K562 (cell line): Measurements from ENCODE around the gene DCUN1D2. TPM values are rescaled to one million over a fixed set of nuclear protein-coding genes. Genes with fewer than 3 reads are reported as not detected.

ENCODE experiments used
- ATAC-seq: fragments of 200-7000 bp; cut with Tn5 transposase; 3 replicates; pipeline ENCODE4 v1.9.1; 2020; ENCODE audit warnings: moderate library complexity
- BruUV-seq: library from RNA; stranded (reverse); fragments of 400-500 nt; replicated peaks from 2 replicates; lab custom pipeline; 2021; lab: Mats Ljungman, UMichigan
- CTCF ChIA-PET: fragments of 300-600 bp; formaldehyde crosslinking; extraction: SDS; loops from one replicate; lab custom pipeline; 2021; ENCODE audit warnings: low intra/inter-chr PET ratio; lab: Yijun Ruan, JAX
- POLR2A ChIA-PET: fragments of 300-600, 350-650 bp; sonication (Branson Sonifier 250); formaldehyde crosslinking; extraction: SDS; loops from one replicate; lab custom pipeline; 2021; ENCODE audit warnings: antibody characterized with exemption, inconsistent platforms; lab: Yijun Ruan, JAX
- DNase-seq, 4 experiments: peaks; one replicate each; pipeline versions ENCODE4 v3.0.0 to v3.0.0-alpha.2; 2011 to 2018; ENCODE audit warnings: low spot score in 3 of 4, mixed read lengths in 3 of 4; ENCODE audit errors: extremely low read depth in 1 of 4
- FAIRE-seq: peaks from 2 replicates; lab custom pipeline; 2011; peaks lifted over from hg19 to GRCh38; lab: Jason Lieb, UNC
- H2AFZ ChIP-seq: 2 replicates; pipeline ENCODE4 v1.6.0; 2011; ENCODE audit warnings: low read depth, low read length, control low read depth, inconsistent platforms
- H3K27ac ChIP-seq: fragments of 200-600 bp; 3 replicates; pipeline ENCODE4 v1.8.0; 2011; ENCODE audit warnings: low read depth, mild to moderate bottlenecking, control low read depth, inconsistent platforms, low read length, moderate library complexity, mixed read lengths; ENCODE audit errors: extremely low read depth
- H3K27me3 ChIP-seq, 2 experiments: fragments of 300-600 bp in 1 of 2; 2 replicates in 1 of 2; 3 replicates in 1 of 2; pipeline versions ENCODE4 v1.6.0 to v1.8.0; 2011; ENCODE audit warnings: inconsistent platforms in 2 of 2, low read length in 2 of 2, mild to moderate bottlenecking in 1 of 2, mixed read lengths in 1 of 2, moderate library complexity in 1 of 2; ENCODE audit not compliant: control insufficient read depth in 2 of 2, insufficient read depth in 2 of 2
- H3K36me3 ChIP-seq: fragments of 300-600 bp; 3 replicates; pipeline ENCODE4 v1.8.0; 2011; ENCODE audit warnings: mild to moderate bottlenecking, low read length, inconsistent platforms; ENCODE audit not compliant: control insufficient read depth, insufficient read depth
- H3K4me1 ChIP-seq, 2 experiments: fragments of 200-600 bp in 1 of 2; replicated peaks in 1 of 2; 2 replicates in 1 of 2; 3 replicates in 1 of 2; pipeline versions ENCODE4 v1.5.1 to v1.8.0; 2011; ENCODE audit warnings: inconsistent platforms in 2 of 2, low read length in 2 of 2, mild to moderate bottlenecking in 1 of 2, mixed read lengths in 1 of 2, moderate library complexity in 1 of 2; ENCODE audit not compliant: control insufficient read depth in 2 of 2, insufficient read depth in 2 of 2
- H3K4me2 ChIP-seq: 2 replicates; pipeline ENCODE4 v1.6.1; 2011; ENCODE audit warnings: low read length, control low read depth, inconsistent platforms, mixed read lengths; ENCODE audit not compliant: insufficient read depth
- H3K4me3 ChIP-seq: fragments of 200-600 bp; sonication (generic), shearing (Covaris generic); 2 replicates; pipeline ENCODE4 v1.5.1; 2016; ENCODE audit warnings: control low read depth, inconsistent platforms
- H3K79me2 ChIP-seq: fragments of 200-600 bp; 3 replicates; pipeline ENCODE4 v1.8.0; 2011; ENCODE audit warnings: low read length, inconsistent platforms; ENCODE audit not compliant: control insufficient read depth, insufficient read depth
- H3K9ac ChIP-seq, 2 experiments: 2 replicates each; pipeline versions ENCODE4 v1.6.0 to v1.6.1; 2011; ENCODE audit warnings: low read depth in 2 of 2, low read length in 2 of 2, control low read depth in 1 of 2, inconsistent platforms in 1 of 2, mild to moderate bottlenecking in 1 of 2, mixed read lengths in 1 of 2; ENCODE audit not compliant: insufficient read depth in 1 of 2
- H3K9me1 ChIP-seq: one replicate; pipeline ENCODE4 v1.6.0; 2011; ENCODE audit warnings: inconsistent platforms, mild to moderate bottlenecking, low read length, moderate library complexity; ENCODE audit not compliant: control insufficient read depth, insufficient read depth
- H3K9me3 ChIP-seq: replicated peaks from 2 replicates; pipeline ENCODE4 v1.5.1; 2011; ENCODE audit warnings: low read depth, low read length, inconsistent platforms; ENCODE audit not compliant: control insufficient read depth, insufficient read depth
- H4K20me1 ChIP-seq: replicated peaks from 2 replicates; pipeline ENCODE4 v1.6.1; 2011; ENCODE audit warnings: low read length, inconsistent platforms, mixed read lengths; ENCODE audit not compliant: control insufficient read depth, insufficient read depth
- JUNB ChIP-seq: fragments of 450-650 bp; formaldehyde crosslinking; conservative IDR thresholded peaks from 2 replicates; pipeline ENCODE4 v1.4.0; 2020; ENCODE audit warnings: mild to moderate bottlenecking
- PML ChIP-seq: IDR thresholded peaks from 2 replicates; pipeline ENCODE4 v1.6.1; 2012; ENCODE audit warnings: low read length, inconsistent platforms
- WGBS: fragments of 100-300 bp; shearing (Covaris generic); methylation state at CpG from one replicate; pipeline ENCODE4 v1.1.6; 2016; ENCODE audit warnings: low coverage, mixed read lengths; ENCODE audit not compliant: insufficient coverage; ENCODE audit errors: missing lambda C conversion rate; 5-methylcytosine and 5-hydroxymethylcytosine counted together
- in situ Hi-C: fragments of 300-500 bp; cut with MboI; formaldehyde crosslinking; loops from 4 replicates; pipeline ENCODE4 v1.15.0; 2018; ENCODE audit warnings: inconsistent platforms, mixed read lengths
- intact Hi-C: fragments of 100-400 bp; cut with micrococcal nuclease; formaldehyde crosslinking; loops from 2 replicates; pipeline ENCODE4 v1.14.2; 2022
- polyA plus RNA-seq, 8 experiments: library from polyadenylated mRNA; depleted of rRNA in 4 of 8; stranded (reverse) in 5 of 8; unstranded in 3 of 8; fragments of >200 nt; fragmentation: Nextera tagmentation in 2 of 8; fragmentation: Illumina TruSeq in 1 of 8; extraction: Ambion mirVana in 2 of 8; extraction: Trizol in 1 of 8; gene quantifications; 2 replicates each; pipeline versions ENCODE4 v1.2.1 to v1.2.3, GENCODE V29; 2011 to 2014; ENCODE audit warnings: inconsistent platforms in 1 of 8, missing spikeins in 1 of 8
- total RNA-seq, 7 experiments: library from RNA; depleted of rRNA in 6 of 7; stranded (reverse); fragments of >200 nt in 6 of 7; fragmentation: Illumina TruSeq in 2 of 7; extraction: Trizol in 2 of 7; gene quantifications; 2 replicates each; pipeline versions ENCODE4 v1.2.1 to v1.2.3, GENCODE V29; 2011 to 2021; ENCODE audit warnings: low replicate concordance in 1 of 7
- TF ChIP-seq, protein P1 (sequence below): fragments of 250-450 bp; sonication (Bioruptor Pico); IDR thresholded peaks from 2 replicates; pipeline ENCODE4 v1.8.0; 2021; ENCODE audit warnings: moderate library complexity, mild to moderate bottlenecking, inconsistent platforms

Gene DCUN1D2
- total and polyA plus RNA-seq, 9 of the 15 experiments (the other 6 are each of a cell fraction or from before 2014, with no cell fraction given) = 2.1 to 16.8 (median 11.1) TPM

GRCh38 chr13:113488283-113488682 is 2.2 kb downstream of the DCUN1D2 start:
- POLR2A ChIA-PET = interaction anchor here (0.7 to 1.0 kb wide), 3 partner anchors 56 to 436 kb away, joined by 3 to 4 read pairs (median 4); no protein-coding TSS in a partner anchor
- no peak for ATAC-seq

More at GRCh38 chr13:113488283-113488682, 2.2 kb downstream of the DCUN1D2 start:
- no peak for TF ChIP-seq PML
- TF ChIP-seq, protein P1, sequence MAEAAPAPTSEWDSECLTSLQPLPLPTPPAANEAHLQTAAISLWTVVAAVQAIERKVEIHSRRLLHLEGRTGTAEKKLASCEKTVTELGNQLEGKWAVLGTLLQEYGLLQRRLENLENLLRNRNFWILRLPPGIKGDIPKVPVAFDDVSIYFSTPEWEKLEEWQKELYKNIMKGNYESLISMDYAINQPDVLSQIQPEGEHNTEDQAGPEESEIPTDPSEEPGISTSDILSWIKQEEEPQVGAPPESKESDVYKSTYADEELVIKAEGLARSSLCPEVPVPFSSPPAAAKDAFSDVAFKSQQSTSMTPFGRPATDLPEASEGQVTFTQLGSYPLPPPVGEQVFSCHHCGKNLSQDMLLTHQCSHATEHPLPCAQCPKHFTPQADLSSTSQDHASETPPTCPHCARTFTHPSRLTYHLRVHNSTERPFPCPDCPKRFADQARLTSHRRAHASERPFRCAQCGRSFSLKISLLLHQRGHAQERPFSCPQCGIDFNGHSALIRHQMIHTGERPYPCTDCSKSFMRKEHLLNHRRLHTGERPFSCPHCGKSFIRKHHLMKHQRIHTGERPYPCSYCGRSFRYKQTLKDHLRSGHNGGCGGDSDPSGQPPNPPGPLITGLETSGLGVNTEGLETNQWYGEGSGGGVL (CRISPR knock-in tag) = no peak
- no peak for TF ChIP-seq JUNB (CRISPR knock-in tag)
- Histone ChIP-seq H3K27ac (no peak overlapping the region), H3K27me3 (no peaks in the 10 kb centered on the region), H3K4me1 (peaks cover 11 to 35% of the 10 kb centered on the region in 2 experiments), H3K9ac (0 out of 4 replicates have a peak overlapping the region, but pooled peaks of 1 of the 2 experiments have one; percentile 10), H3K9me3 (no peaks in the 10 kb centered on the region), H4K20me1 (peaks cover 6% of the 10 kb centered on the region), H3K36me3 (peaks cover 28% of the 10 kb centered on the region; the same call in 1 of the 3 replicates), H3K9me1 (peaks cover 3% of the 10 kb centered on the region), H2AFZ (no peak overlapping the region), H3K79me2 (peaks cover 90% of the 10 kb centered on the region), H3K4me3 (no peak overlapping the region), H3K4me2 (no peak overlapping the region)
- intact Hi-C loops = no loop called here
- no TSS peak for BruUV-seq
- in situ Hi-C loops = no loop called here
- WGBS = 95% methylated on average over 2 of the region's 3 CpGs
- DNase-seq (no peak), FAIRE-seq (no peak)
- CTCF ChIA-PET = no interaction called here
